ENCODE data around the gene B4GAT1. TPM values are rescaled to one million over a fixed set of nuclear protein-coding genes. Genes with fewer than 3 reads are reported as not detected.
"Not testable (repeated sequence)": the region's sequence is repeated elsewhere in the genome, so short reads cannot be mapped to it uniquely, and the experiment has no call there.

B4GAT1 gene
- total and polyA plus RNA-seq, 2 experiments from 2014 or later = 40.8 to 41.5 TPM

DNA sequence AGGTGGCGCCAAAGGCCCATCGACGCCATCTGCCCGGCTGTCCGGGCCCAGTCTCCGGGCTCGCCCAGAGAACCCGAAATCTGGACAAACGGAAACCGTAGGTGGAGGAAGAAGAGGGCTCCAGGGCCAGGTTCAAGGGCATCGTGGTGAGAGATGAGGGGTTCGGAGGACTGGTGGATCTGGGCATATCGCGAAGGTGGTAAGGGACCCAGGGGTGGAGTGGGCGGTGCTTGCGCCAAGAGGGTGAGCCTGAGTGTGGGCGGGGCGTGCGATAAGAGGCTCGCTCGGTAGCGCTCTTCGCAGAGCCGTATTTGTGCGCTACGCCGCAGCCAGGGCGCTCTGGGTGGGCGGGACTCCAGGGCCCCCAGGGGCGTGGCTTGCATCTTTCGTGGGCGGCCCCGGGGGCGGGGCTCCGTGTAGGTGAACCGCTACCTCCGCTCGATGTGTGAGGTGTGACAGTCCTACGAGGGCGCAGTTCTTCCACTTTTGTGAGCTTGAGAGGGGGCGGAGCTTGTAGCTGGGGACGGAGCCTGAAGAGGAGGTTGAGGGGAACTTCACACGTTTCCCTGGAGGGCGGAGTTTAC lies 35.4 kb downstream of the B4GAT1 start:
- Histone ChIP-seq H4K20me1 (ENCODE audit: insufficient read depth, poor library complexity, severe bottlenecking) (no peaks in the 10 kb centered on the region), H3K27me3 (no peaks in the 10 kb centered on the region), H3K4me2 (peak overlapping the region; percentile 86), H3K27ac (peak overlapping the region; percentile 89), H3K36me3 (replicated peaks; ENCODE audit: insufficient read depth, low read depth) (no peaks in the 10 kb centered on the region), H3K9me2 (replicated peaks; ENCODE audit: insufficient read depth) (no peaks in the 10 kb centered on the region), H2AFZ (peak overlapping the region; percentile 70), H3K4me1 (ENCODE audit: insufficient read depth) (peaks cover under 1% of the 10 kb centered on the region), H3K79me2 (peaks cover 29% of the 10 kb centered on the region), H3K4me3 (peak overlapping the region; percentile 59), H3K9me3 (ENCODE audit: low read depth) (no peaks in the 10 kb centered on the region)
- peak; percentile 95 for DNase-seq (ENCODE audit: low spot score)
- TF ChIP-seq EZH2phosphoT487 (IDR thresholded peaks at IDR 0.05; ENCODE audit: low read depth, severe bottlenecking, unreplicated experiment) (no peak), EZH2 (IDR thresholded peaks at IDR 0.05; ENCODE audit: borderline replicate concordance) (no peak)
- TF ChIP-seq, protein P1, sequence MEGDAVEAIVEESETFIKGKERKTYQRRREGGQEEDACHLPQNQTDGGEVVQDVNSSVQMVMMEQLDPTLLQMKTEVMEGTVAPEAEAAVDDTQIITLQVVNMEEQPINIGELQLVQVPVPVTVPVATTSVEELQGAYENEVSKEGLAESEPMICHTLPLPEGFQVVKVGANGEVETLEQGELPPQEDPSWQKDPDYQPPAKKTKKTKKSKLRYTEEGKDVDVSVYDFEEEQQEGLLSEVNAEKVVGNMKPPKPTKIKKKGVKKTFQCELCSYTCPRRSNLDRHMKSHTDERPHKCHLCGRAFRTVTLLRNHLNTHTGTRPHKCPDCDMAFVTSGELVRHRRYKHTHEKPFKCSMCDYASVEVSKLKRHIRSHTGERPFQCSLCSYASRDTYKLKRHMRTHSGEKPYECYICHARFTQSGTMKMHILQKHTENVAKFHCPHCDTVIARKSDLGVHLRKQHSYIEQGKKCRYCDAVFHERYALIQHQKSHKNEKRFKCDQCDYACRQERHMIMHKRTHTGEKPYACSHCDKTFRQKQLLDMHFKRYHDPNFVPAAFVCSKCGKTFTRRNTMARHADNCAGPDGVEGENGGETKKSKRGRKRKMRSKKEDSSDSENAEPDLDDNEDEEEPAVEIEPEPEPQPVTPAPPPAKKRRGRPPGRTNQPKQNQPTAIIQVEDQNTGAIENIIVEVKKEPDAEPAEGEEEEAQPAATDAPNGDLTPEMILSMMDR (IDR thresholded peaks at IDR 0.05; ENCODE audit: poor library complexity) = peak; percentile 94
- 2% methylated on average over 40 of the region's 44 CpGs for WGBS (ENCODE audit: low lambda C conversion rate, missing lambda C conversion rate)

DNA sequence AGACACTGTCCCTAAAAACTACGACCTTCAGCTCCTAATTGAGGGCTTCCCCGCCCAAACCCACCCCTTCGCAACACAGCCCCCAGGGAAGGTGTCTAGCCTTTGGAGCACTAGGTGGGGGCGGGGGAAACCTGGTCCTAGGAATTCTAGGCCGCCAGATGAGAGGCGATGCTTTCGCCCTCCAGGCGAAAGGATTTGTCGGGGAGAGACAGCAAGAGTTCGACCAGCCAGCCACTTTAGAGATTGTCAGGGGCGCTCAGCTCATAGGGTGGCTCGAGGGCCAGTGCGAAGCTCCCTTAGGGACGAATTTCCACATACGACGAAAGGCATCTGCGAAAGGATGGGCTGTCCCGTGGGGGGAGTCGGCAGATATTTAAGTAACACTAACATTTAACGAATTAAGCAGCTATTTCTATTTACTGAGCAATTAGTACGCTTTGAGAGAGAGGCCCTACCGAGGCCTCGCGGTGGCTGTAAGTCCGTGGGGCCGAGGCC lies 35.9 kb downstream of the B4GAT1 start:
- H3K79me2 ChIP-seq = peaks cover 26% of the 10 kb centered on the region
- H3K27me3 ChIP-seq = no peaks in the 10 kb centered on the region
- H2AFZ ChIP-seq = peak overlapping the region; percentile 70
- peak overlapping the region; percentile 89 for H3K27ac ChIP-seq
- TF ChIP-seq EZH2phosphoT487 (IDR thresholded peaks at IDR 0.05; ENCODE audit: low read depth, severe bottlenecking, unreplicated experiment) = no peak
- no peak for TF ChIP-seq EZH2 (IDR thresholded peaks at IDR 0.05; ENCODE audit: borderline replicate concordance)
- TF ChIP-seq, protein P1 (IDR thresholded peaks at IDR 0.05; ENCODE audit: poor library complexity) = no peak
- H3K36me3 ChIP-seq (replicated peaks; ENCODE audit: insufficient read depth, low read depth) = no peaks in the 10 kb centered on the region
- H4K20me1 ChIP-seq (ENCODE audit: insufficient read depth, poor library complexity, severe bottlenecking) = no peaks in the 10 kb centered on the region
- peak overlapping the region; percentile 59 for H3K4me3 ChIP-seq
- no peaks in the 10 kb centered on the region for H3K4me1 ChIP-seq (ENCODE audit: insufficient read depth)
- peak overlapping the region; percentile 86 for H3K4me2 ChIP-seq
- WGBS (ENCODE audit: low lambda C conversion rate, missing lambda C conversion rate) = 22% methylated on average over 25 of the region's 26 CpGs
- no peaks in the 10 kb centered on the region for H3K9me2 ChIP-seq (replicated peaks; ENCODE audit: insufficient read depth)
- H3K9me3 ChIP-seq (ENCODE audit: low read depth) = no peaks in the 10 kb centered on the region
- no peak for DNase-seq (ENCODE audit: low spot score)

DNA sequence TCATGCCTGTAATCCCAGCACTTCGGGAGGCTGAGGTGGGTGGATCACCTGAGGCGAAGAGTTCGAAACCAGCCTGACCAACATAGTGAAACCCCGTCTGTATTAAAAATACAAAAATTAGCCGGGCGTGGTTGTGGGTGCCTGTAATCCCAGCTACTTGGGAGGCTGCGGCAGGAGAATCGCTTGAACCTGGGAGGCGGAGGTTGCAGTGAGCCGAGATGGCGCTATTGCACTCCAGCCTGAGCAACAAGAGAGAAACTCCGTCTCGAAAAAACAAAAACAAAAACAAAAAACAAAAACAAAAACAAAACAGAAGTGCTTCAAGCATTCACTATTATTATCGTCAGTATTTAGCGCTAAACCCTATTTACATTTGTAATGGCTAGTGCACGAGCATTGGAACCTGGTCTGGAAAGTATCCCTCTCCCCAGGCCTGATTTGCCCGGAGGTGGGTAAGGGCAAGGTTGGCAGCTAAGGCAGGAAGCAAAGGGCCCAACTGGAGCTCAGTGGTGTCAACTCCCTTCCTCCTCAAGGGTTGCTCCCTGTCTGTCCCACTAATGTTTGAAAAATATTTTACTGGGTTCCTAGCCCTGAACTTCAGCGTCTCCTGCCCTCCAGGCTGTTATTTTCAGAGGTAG lies 36.5 kb downstream of the B4GAT1 start:
- H3K79me2 ChIP-seq = peaks cover 20% of the 10 kb centered on the region
- not testable (repeated sequence) for H3K27me3 ChIP-seq; H3K9me3 ChIP-seq (ENCODE audit: low read depth); H2AFZ ChIP-seq; H3K4me3 ChIP-seq; DNase-seq (ENCODE audit: low spot score); H3K36me3 ChIP-seq (replicated peaks; ENCODE audit: insufficient read depth, low read depth); H3K9me2 ChIP-seq (replicated peaks; ENCODE audit: insufficient read depth); H3K4me1 ChIP-seq (ENCODE audit: insufficient read depth); H4K20me1 ChIP-seq (ENCODE audit: insufficient read depth, poor library complexity, severe bottlenecking)
- H3K27ac ChIP-seq = peak overlapping the region; percentile 89
- H3K4me2 ChIP-seq = peak overlapping the region; percentile 86
- 86% methylated on average over 18 of the region's 18 CpGs for WGBS (ENCODE audit: low lambda C conversion rate, missing lambda C conversion rate)

DNA sequence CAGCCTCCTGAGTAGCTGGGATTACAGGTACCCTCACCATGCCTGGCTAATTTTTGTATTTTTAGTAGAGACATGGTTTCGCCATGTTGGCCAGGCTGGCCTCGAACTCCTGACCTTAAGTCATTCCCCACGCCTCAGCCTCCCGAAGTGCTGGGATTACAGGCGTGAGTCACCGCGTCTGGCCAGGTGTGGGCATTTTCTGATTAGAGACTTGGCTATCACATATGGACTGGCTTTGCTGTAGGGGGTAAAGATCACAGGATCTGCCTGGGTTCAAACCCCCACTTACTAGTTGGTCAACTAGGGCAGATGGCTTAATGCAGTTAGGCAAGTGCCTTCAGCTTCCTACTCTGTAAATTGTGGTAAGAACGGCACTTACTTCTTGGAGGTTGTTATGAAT lies 37.1 kb downstream of the B4GAT1 start:
- no peaks in the 10 kb centered on the region for H3K9me3 ChIP-seq (ENCODE audit: low read depth)
- no peak overlapping the region for H3K4me3 ChIP-seq
- 86% methylated on average over 8 of the region's 8 CpGs for WGBS (ENCODE audit: low lambda C conversion rate, missing lambda C conversion rate)
- H3K4me2 ChIP-seq = no peak overlapping the region
- H2AFZ ChIP-seq = no peak overlapping the region
- H4K20me1 ChIP-seq (ENCODE audit: insufficient read depth, poor library complexity, severe bottlenecking) = no peaks in the 10 kb centered on the region
- peaks cover 14% of the 10 kb centered on the region for H3K79me2 ChIP-seq
- DNase-seq (ENCODE audit: low spot score) = no peak
- no peaks in the 10 kb centered on the region for H3K4me1 ChIP-seq (ENCODE audit: insufficient read depth)
- no peaks in the 10 kb centered on the region for H3K9me2 ChIP-seq (replicated peaks; ENCODE audit: insufficient read depth)
- no peaks in the 10 kb centered on the region for H3K27me3 ChIP-seq
- H3K27ac ChIP-seq = no peak overlapping the region
- TF ChIP-seq EZH2phosphoT487 (IDR thresholded peaks at IDR 0.05; ENCODE audit: low read depth, severe bottlenecking, unreplicated experiment) = no peak
- TF ChIP-seq, protein P1 (IDR thresholded peaks at IDR 0.05; ENCODE audit: poor library complexity) = no peak
- TF ChIP-seq EZH2 (IDR thresholded peaks at IDR 0.05; ENCODE audit: borderline replicate concordance) = no peak
- no peaks in the 10 kb centered on the region for H3K36me3 ChIP-seq (replicated peaks; ENCODE audit: insufficient read depth, low read depth)
